ENCODE measurements around the gene CDH8. TPM values are rescaled to one million over a fixed set of nuclear protein-coding genes. Genes with fewer than 3 reads are reported as not detected.

Gene CDH8
- total and polyA plus RNA-seq, 2 donors (not counting 3 experiments of a cell fraction or from before 2014, with no cell fraction given): not detected

DNA sequence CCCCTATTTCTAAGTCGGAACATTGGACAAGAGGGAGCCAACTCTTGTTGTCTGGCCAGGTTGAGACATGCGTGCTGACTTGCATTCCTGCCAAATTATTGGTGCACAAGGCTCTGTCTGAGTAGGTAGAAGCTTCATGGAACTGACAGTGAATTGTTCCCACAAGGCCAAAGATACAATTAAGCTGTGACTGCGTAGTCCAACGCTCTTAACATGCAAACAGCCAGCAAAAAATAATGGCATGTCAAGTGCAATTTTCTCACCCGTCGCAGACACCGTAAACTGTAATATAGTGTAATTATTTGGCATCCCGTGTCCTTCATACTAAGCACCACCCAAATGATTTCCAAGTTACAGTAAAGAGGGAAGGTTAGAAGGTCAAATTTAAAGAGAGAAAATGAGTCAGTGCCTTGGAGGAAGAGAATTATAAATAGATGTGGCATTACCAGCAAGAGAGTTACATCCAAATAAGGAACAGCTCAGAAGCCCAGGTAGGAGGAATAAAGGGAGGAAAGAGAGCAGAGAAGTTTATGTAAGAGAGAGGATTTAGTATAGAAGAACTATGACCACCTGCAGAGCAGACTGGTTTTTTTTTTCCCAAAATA lies 21.8 kb downstream of the CDH8 start:
- FAIRE-seq: no peak
- intact Hi-C loops (cut with micrococcal nuclease): no loop called here

DNA sequence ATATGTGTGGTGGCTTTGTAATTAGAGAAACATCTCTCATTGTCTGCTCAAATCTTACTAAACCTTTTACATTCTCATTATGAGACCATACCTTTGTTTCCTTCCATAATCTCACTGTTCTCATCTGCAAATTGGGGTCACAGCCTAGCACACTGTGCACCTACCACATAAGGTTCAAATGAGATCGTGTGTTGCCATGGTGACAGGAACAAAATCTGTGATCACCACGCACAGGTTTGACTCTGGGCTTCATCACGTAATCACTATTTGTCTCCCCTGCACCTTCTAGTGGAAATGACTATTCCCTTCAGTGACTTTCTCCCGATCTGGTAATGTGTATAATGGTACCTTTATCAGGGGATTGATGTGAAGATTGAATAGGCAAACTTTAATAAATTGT lies 26.1 kb downstream of the CDH8 start:
- Histone ChIP-seq H2AFZ (ENCODE audit: low read depth, low read length) (no peak overlapping the region), H3K79me2 (ENCODE audit: control insufficient read depth, insufficient read depth, low read length) (no peaks in the 10 kb centered on the region), H3K4me3 (replicated peaks in 1 of 3; ENCODE audit: insufficient read depth in 1 of 3, low read depth in 1 of 3, low read length in 3 of 3) (no peak overlapping the region), H4K20me1 (replicated peaks; ENCODE audit: control insufficient read depth, extremely low read depth, insufficient read depth, low read length) (no peaks in the 10 kb centered on the region), H3K9me3 (replicated peaks; ENCODE audit: control insufficient read depth, insufficient read depth, low read length) (no peaks in the 10 kb centered on the region), H3K27me3 (ENCODE audit: control insufficient read depth in 2 of 2, insufficient read depth in 2 of 2, low read length in 2 of 2) (no peaks in the 10 kb centered on the region), H3K36me3 (ENCODE audit: control insufficient read depth in 2 of 2, extremely low read depth in 1 of 2, insufficient read depth in 2 of 2, low read length in 2 of 2) (no peaks in the 10 kb centered on the region), H3K4me2 (ENCODE audit: insufficient read depth, low read length) (no peak overlapping the region), H3K9me1 (replicated peaks; ENCODE audit: control insufficient read depth, extremely low read depth, insufficient read depth, low read length) (no peaks in the 10 kb centered on the region), H3K4me1 (ENCODE audit: control insufficient read depth, extremely low read depth, insufficient read depth, low read length) (no peaks in the 10 kb centered on the region), H3K27ac (ENCODE audit: insufficient read depth, low read depth, low read length) (no peak overlapping the region), H3K9ac (replicated peaks; ENCODE audit: extremely low read depth, insufficient read depth, low read length) (no peak overlapping the region)
- ChIA-PET CTCF (no interaction called here), POLR2A (no interaction called here)
- no peak for FAIRE-seq
- intact Hi-C loops (cut with micrococcal nuclease): no loop called here
- no peak for DNase-seq (ENCODE audit: low read depth, low spot score)
- dilution Hi-C loops (cut with MboI; ENCODE audit: extremely low pct_ligation_motif_present, low sequenced_read_pairs): no loop called here
- TF ChIP-seq, protein P1, sequence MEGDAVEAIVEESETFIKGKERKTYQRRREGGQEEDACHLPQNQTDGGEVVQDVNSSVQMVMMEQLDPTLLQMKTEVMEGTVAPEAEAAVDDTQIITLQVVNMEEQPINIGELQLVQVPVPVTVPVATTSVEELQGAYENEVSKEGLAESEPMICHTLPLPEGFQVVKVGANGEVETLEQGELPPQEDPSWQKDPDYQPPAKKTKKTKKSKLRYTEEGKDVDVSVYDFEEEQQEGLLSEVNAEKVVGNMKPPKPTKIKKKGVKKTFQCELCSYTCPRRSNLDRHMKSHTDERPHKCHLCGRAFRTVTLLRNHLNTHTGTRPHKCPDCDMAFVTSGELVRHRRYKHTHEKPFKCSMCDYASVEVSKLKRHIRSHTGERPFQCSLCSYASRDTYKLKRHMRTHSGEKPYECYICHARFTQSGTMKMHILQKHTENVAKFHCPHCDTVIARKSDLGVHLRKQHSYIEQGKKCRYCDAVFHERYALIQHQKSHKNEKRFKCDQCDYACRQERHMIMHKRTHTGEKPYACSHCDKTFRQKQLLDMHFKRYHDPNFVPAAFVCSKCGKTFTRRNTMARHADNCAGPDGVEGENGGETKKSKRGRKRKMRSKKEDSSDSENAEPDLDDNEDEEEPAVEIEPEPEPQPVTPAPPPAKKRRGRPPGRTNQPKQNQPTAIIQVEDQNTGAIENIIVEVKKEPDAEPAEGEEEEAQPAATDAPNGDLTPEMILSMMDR (IDR thresholded peaks at IDR 0.05; ENCODE audit: extremely low read depth in 1 of 2, insufficient read depth in 1 of 2, low read depth in 1 of 2, low read length in 2 of 2): no peak
- TF ChIP-seq GATA2 (IDR thresholded peaks at IDR 0.05; ENCODE audit: insufficient read depth, insufficient read length, low read depth, low read length) (no peak), POLR2A (IDR thresholded peaks at IDR 0.05; ENCODE audit: low read depth, low read length) (no peak), FOS (IDR thresholded peaks at IDR 0.05; ENCODE audit: borderline replicate concordance, insufficient read depth, low read length) (no peak), POLR2AphosphoS5 (IDR thresholded peaks at IDR 0.05; ENCODE audit: insufficient read depth, low read depth, low read length) (no peak), MYC (IDR thresholded peaks at IDR 0.05; ENCODE audit: low read depth, low read length) (no peak), JUN (IDR thresholded peaks at IDR 0.05; ENCODE audit: borderline replicate concordance, insufficient read depth, insufficient read length, low read depth) (no peak), EZH2 (IDR thresholded peaks at IDR 0.05; ENCODE audit: borderline replicate concordance, low read depth, low read length, severe bottlenecking) (no peak)
- TF ChIP-seq, protein P2, sequence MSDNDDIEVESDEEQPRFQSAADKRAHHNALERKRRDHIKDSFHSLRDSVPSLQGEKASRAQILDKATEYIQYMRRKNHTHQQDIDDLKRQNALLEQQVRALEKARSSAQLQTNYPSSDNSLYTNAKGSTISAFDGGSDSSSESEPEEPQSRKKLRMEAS (IDR thresholded peaks at IDR 0.05; ENCODE audit: insufficient read depth, insufficient read length): no peak
- BruUV-seq (replicated peaks): no TSS peak

More for the DNA sequence above, 21.8 kb downstream of the CDH8 start:
- Histone ChIP-seq H3K4me2 (ENCODE audit: insufficient read depth, low read length) (no peak overlapping the region), H3K9ac (replicated peaks; ENCODE audit: extremely low read depth, insufficient read depth, low read length) (no peak overlapping the region), H3K36me3 (ENCODE audit: control insufficient read depth in 2 of 2, extremely low read depth in 1 of 2, insufficient read depth in 2 of 2, low read length in 2 of 2) (no peaks in the 10 kb centered on the region), H3K4me3 (replicated peaks in 1 of 3; ENCODE audit: insufficient read depth in 1 of 3, low read depth in 1 of 3, low read length in 3 of 3) (no peak overlapping the region), H3K27ac (ENCODE audit: insufficient read depth, low read depth, low read length) (no peak overlapping the region), H3K27me3 (ENCODE audit: control insufficient read depth in 2 of 2, insufficient read depth in 2 of 2, low read length in 2 of 2) (no peaks in the 10 kb centered on the region), H3K79me2 (ENCODE audit: control insufficient read depth, insufficient read depth, low read length) (no peaks in the 10 kb centered on the region), H4K20me1 (replicated peaks; ENCODE audit: control insufficient read depth, extremely low read depth, insufficient read depth, low read length) (no peaks in the 10 kb centered on the region), H2AFZ (ENCODE audit: low read depth, low read length) (no peak overlapping the region), H3K9me3 (replicated peaks; ENCODE audit: control insufficient read depth, insufficient read depth, low read length) (no peaks in the 10 kb centered on the region), H3K9me1 (replicated peaks; ENCODE audit: control insufficient read depth, extremely low read depth, insufficient read depth, low read length) (no peaks in the 10 kb centered on the region), H3K4me1 (ENCODE audit: control insufficient read depth, extremely low read depth, insufficient read depth, low read length) (no peaks in the 10 kb centered on the region)
- POLR2A ChIA-PET: no interaction called here
- CTCF ChIA-PET: no interaction called here
- dilution Hi-C loops (cut with MboI; ENCODE audit: extremely low pct_ligation_motif_present, low sequenced_read_pairs): no loop called here
- no TSS peak for BruUV-seq (replicated peaks)
- TF ChIP-seq MYC (IDR thresholded peaks at IDR 0.05; ENCODE audit: low read depth, low read length) (no peak), EZH2 (IDR thresholded peaks at IDR 0.05; ENCODE audit: borderline replicate concordance, low read depth, low read length, severe bottlenecking) (no peak), POLR2A (IDR thresholded peaks at IDR 0.05; ENCODE audit: low read depth, low read length) (no peak), JUN (IDR thresholded peaks at IDR 0.05; ENCODE audit: borderline replicate concordance, insufficient read depth, insufficient read length, low read depth) (no peak)
- TF ChIP-seq, protein P1 (IDR thresholded peaks at IDR 0.05; ENCODE audit: extremely low read depth in 1 of 2, insufficient read depth in 1 of 2, low read depth in 1 of 2, low read length in 2 of 2): no peak
- DNase-seq (ENCODE audit: low read depth, low spot score): no peak
